Liver (tissue), 3 donors: Measurements from ENCODE around the gene OR8B12.

ENCODE experiments used
- ATF3 ChIP-seq: IDR thresholded peaks from 2 replicates; pipeline ENCODE4 v1.6.1; 2016; ENCODE audit warnings: antibody characterized with exemption
- FOXA1 ChIP-seq: IDR thresholded peaks from 2 replicates; pipeline ENCODE4 v1.6.1; 2016; ENCODE audit warnings: antibody characterized with exemption
- GABPA ChIP-seq, 2 donors: IDR thresholded peaks in 1 of 2; conservative IDR thresholded peaks in 1 of 2; 2 replicates each; pipeline ENCODE4 v1.6.1; 2016; ENCODE audit warnings: antibody characterized with exemption in 2 of 2, mild to moderate bottlenecking in 1 of 2, moderate library complexity in 1 of 2
- HNF4G ChIP-seq: IDR thresholded peaks from 2 replicates; pipeline ENCODE4 v1.6.1; 2016; ENCODE audit warnings: antibody characterized with exemption
- JUND ChIP-seq, 2 donors: IDR thresholded peaks; 2 replicates each; pipeline ENCODE4 v1.6.1; 2016; ENCODE audit warnings: antibody characterized with exemption in 2 of 2
- MAX ChIP-seq: IDR thresholded peaks from 2 replicates; pipeline ENCODE4 v1.6.1; 2016; ENCODE audit warnings: antibody characterized with exemption
- NR2F2 ChIP-seq: IDR thresholded peaks from 2 replicates; pipeline ENCODE4 v1.6.1; 2016; ENCODE audit warnings: antibody characterized with exemption
- RAD21 ChIP-seq, 2 donors: IDR thresholded peaks; 2 replicates each; pipeline ENCODE4 v1.6.1; 2016; ENCODE audit warnings: antibody characterized with exemption in 2 of 2, mild to moderate bottlenecking in 2 of 2
- RXRA ChIP-seq, 2 donors: IDR thresholded peaks; 2 replicates each; pipeline ENCODE4 v1.6.1; 2017 to 2018; ENCODE audit warnings: antibody characterized with exemption in 2 of 2, mild to moderate bottlenecking in 1 of 2
- TAF1 ChIP-seq: conservative IDR thresholded peaks from 2 replicates; pipeline ENCODE4 v1.6.1; 2016; ENCODE audit warnings: antibody characterized with exemption, mild to moderate bottlenecking
- YY1 ChIP-seq: IDR thresholded peaks from 2 replicates; pipeline ENCODE4 v1.6.1; 2016; ENCODE audit warnings: antibody characterized with exemption, mild to moderate bottlenecking
- ZBTB33 ChIP-seq: IDR thresholded peaks from 2 replicates; pipeline ENCODE4 v1.6.1; 2016; ENCODE audit warnings: antibody characterized with exemption
- TF ChIP-seq, protein P1 (sequence below): fragments of 150-350 bp; IDR thresholded peaks from 2 replicates; pipeline ENCODE4 v1.5.1; 2017; ENCODE audit warnings: improper control_type of control experiment, low read depth, low read length; ENCODE audit not compliant: missing input control
- TF ChIP-seq, protein P2 (sequence below): IDR thresholded peaks from 2 replicates; pipeline ENCODE4 v1.6.1; 2016; ENCODE audit warnings: antibody characterized with exemption, mild to moderate bottlenecking
- donor health status: healthy.
- donor health status: healthy.

- no peak for TF ChIP-seq JUND (IDR thresholded peaks at IDR 0.05)
- TF ChIP-seq, protein P1, sequence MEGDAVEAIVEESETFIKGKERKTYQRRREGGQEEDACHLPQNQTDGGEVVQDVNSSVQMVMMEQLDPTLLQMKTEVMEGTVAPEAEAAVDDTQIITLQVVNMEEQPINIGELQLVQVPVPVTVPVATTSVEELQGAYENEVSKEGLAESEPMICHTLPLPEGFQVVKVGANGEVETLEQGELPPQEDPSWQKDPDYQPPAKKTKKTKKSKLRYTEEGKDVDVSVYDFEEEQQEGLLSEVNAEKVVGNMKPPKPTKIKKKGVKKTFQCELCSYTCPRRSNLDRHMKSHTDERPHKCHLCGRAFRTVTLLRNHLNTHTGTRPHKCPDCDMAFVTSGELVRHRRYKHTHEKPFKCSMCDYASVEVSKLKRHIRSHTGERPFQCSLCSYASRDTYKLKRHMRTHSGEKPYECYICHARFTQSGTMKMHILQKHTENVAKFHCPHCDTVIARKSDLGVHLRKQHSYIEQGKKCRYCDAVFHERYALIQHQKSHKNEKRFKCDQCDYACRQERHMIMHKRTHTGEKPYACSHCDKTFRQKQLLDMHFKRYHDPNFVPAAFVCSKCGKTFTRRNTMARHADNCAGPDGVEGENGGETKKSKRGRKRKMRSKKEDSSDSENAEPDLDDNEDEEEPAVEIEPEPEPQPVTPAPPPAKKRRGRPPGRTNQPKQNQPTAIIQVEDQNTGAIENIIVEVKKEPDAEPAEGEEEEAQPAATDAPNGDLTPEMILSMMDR, result no peak
- TF ChIP-seq, protein P2, sequence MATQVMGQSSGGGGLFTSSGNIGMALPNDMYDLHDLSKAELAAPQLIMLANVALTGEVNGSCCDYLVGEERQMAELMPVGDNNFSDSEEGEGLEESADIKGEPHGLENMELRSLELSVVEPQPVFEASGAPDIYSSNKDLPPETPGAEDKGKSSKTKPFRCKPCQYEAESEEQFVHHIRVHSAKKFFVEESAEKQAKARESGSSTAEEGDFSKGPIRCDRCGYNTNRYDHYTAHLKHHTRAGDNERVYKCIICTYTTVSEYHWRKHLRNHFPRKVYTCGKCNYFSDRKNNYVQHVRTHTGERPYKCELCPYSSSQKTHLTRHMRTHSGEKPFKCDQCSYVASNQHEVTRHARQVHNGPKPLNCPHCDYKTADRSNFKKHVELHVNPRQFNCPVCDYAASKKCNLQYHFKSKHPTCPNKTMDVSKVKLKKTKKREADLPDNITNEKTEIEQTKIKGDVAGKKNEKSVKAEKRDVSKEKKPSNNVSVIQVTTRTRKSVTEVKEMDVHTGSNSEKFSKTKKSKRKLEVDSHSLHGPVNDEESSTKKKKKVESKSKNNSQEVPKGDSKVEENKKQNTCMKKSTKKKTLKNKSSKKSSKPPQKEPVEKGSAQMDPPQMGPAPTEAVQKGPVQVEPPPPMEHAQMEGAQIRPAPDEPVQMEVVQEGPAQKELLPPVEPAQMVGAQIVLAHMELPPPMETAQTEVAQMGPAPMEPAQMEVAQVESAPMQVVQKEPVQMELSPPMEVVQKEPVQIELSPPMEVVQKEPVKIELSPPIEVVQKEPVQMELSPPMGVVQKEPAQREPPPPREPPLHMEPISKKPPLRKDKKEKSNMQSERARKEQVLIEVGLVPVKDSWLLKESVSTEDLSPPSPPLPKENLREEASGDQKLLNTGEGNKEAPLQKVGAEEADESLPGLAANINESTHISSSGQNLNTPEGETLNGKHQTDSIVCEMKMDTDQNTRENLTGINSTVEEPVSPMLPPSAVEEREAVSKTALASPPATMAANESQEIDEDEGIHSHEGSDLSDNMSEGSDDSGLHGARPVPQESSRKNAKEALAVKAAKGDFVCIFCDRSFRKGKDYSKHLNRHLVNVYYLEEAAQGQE, result no peak
- TF ChIP-seq ZBTB33, result no peak
- TF ChIP-seq TAF1, result no peak
- no peak for TF ChIP-seq MAX
- no peak for TF ChIP-seq YY1
- no peak for TF ChIP-seq ATF3
- no peak for TF ChIP-seq GABPA (IDR thresholded peaks at IDR 0.05 in 1 of 2, conservative IDR thresholded peaks at IDR 0.05 in 1 of 2)
- no peak for TF ChIP-seq RAD21 (IDR thresholded peaks at IDR 0.05)
- no peak for TF ChIP-seq RXRA (IDR thresholded peaks at IDR 0.05)
- TF ChIP-seq FOXA1, result no peak
- TF ChIP-seq NR2F2, result no peak
- TF ChIP-seq HNF4G, result no peak
Observed at GRCh38 chr11:124499711-124500110, 43.7 kb downstream of the OR8B12 start.
